ENCODE results near the gene PTPRT.

GRCh38 chr20:43185901-43186300 lies 3.8 kb downstream of the PTPRT start:
- TF ChIP-seq, protein P1, sequence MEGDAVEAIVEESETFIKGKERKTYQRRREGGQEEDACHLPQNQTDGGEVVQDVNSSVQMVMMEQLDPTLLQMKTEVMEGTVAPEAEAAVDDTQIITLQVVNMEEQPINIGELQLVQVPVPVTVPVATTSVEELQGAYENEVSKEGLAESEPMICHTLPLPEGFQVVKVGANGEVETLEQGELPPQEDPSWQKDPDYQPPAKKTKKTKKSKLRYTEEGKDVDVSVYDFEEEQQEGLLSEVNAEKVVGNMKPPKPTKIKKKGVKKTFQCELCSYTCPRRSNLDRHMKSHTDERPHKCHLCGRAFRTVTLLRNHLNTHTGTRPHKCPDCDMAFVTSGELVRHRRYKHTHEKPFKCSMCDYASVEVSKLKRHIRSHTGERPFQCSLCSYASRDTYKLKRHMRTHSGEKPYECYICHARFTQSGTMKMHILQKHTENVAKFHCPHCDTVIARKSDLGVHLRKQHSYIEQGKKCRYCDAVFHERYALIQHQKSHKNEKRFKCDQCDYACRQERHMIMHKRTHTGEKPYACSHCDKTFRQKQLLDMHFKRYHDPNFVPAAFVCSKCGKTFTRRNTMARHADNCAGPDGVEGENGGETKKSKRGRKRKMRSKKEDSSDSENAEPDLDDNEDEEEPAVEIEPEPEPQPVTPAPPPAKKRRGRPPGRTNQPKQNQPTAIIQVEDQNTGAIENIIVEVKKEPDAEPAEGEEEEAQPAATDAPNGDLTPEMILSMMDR (IDR thresholded peaks at IDR 0.05): no peak
- no peak for TF ChIP-seq ZFX (IDR thresholded peaks at IDR 0.05; ENCODE audit: borderline replicate concordance)

Measured in 22Rv1 (cell line).